Measurements from ENCODE around the gene COL6A3. TPM values are rescaled to one million over a fixed set of nuclear protein-coding genes. Genes with fewer than 3 reads are reported as not detected.

The COL6A3 gene
- total and polyA plus RNA-seq, 2 donors (not counting 1 experiment from before 2014, with no cell fraction given), result 316 to 1,525 TPM

DNA sequence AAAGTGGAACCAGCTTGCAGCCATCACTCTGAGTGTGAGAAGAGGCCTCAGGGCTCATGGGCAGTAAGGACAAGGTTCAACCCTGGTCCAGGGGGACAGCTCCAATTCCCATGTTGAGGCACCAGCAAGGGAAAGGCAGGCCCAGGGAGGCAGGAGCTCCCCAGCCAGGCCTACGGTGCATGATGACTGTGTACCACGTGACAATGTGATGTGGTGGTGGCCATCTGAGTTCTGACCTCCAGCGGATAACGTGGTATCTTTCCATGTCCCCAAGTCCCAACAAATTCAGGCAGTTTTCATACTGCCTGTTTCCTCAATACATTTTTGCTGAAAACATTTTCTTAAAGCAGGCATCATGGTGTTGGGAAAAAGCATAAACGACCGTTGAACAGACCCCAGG is 36.1 kb upstream of the COL6A3 start:
- no peak overlapping the region for H3K9ac ChIP-seq (ENCODE audit: insufficient read depth, low read length)
- no peaks in the 10 kb centered on the region for H3K27me3 ChIP-seq (ENCODE audit: control insufficient read depth, insufficient read depth, low read length)
- no peaks in the 10 kb centered on the region for H3K36me3 ChIP-seq (ENCODE audit: control insufficient read depth, insufficient read depth, low read length)
- H3K4me2 ChIP-seq (ENCODE audit: extremely low read depth, insufficient read depth, low read length), result no peak overlapping the region
- no peak overlapping the region for H2AFZ ChIP-seq (ENCODE audit: low read length)
- no peaks in the 10 kb centered on the region for H4K20me1 ChIP-seq (ENCODE audit: control insufficient read depth, extremely low read depth, insufficient read depth, low read length)
- no peak overlapping the region for H3K4me3 ChIP-seq (replicated peaks in 1 of 4; ENCODE audit: control extremely low read depth in 1 of 4, insufficient read depth in 1 of 4, low read depth in 3 of 4, low read length in 4 of 4)
- no peaks in the 10 kb centered on the region for H3K9me3 ChIP-seq (ENCODE audit: control insufficient read depth, insufficient read depth, low read depth, low read length)
- no peak for TF ChIP-seq EZH2 (IDR thresholded peaks at IDR 0.05; ENCODE audit: low read length, missing control alignments)
- TF ChIP-seq, protein P1, sequence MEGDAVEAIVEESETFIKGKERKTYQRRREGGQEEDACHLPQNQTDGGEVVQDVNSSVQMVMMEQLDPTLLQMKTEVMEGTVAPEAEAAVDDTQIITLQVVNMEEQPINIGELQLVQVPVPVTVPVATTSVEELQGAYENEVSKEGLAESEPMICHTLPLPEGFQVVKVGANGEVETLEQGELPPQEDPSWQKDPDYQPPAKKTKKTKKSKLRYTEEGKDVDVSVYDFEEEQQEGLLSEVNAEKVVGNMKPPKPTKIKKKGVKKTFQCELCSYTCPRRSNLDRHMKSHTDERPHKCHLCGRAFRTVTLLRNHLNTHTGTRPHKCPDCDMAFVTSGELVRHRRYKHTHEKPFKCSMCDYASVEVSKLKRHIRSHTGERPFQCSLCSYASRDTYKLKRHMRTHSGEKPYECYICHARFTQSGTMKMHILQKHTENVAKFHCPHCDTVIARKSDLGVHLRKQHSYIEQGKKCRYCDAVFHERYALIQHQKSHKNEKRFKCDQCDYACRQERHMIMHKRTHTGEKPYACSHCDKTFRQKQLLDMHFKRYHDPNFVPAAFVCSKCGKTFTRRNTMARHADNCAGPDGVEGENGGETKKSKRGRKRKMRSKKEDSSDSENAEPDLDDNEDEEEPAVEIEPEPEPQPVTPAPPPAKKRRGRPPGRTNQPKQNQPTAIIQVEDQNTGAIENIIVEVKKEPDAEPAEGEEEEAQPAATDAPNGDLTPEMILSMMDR (conservative IDR thresholded peaks at IDR 0.05 in 1 of 2, IDR thresholded peaks at IDR 0.05 in 1 of 2; ENCODE audit: low read depth in 1 of 2, low read length in 2 of 2), result no peak
- H3K27ac ChIP-seq (ENCODE audit: insufficient read depth, low read length), result no peak overlapping the region
- DNase-seq (ENCODE audit: low read depth in 2 of 2), result no peak
- no peaks in the 10 kb centered on the region for H3K79me2 ChIP-seq (ENCODE audit: control insufficient read depth, insufficient read depth, low read length)
- peaks cover 23% of the 10 kb centered on the region for H3K4me1 ChIP-seq (ENCODE audit: control insufficient read depth, extremely low read depth, insufficient read depth, low read length)

DNA sequence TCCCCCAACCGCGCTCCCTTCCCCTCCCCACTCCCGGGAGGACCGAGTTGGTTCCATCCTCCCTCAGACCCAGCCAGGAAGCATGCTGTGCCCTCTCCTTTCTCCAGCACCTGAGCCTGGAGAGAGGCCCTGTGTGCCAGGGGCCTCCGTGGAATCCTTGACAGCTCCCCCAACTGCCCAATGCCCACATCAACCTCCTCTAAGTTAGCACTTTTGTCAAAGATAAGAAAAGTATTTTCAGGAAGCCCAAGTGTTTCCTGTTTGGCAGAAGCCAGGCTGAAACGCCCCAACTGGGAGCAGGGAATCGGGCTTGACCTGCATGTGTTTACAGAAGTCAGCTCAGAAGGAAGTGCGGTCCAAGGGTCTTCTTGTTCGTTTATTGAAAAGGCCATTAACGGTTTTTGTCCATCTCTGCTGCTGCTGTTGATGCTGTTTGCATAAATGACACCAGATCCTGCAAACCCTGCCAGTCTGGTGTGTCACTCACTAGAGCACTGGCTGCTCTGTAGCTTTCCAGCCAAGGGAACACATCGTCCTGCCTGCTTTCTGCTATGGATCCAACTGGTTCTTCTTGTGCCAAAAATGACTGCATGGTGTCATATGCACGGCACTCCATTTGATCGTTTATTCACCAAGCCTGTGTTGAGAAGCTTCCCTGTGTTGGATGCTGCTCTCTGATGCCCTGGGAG is 35.4 kb upstream of the COL6A3 start:
- no peak overlapping the region for H3K4me2 ChIP-seq (ENCODE audit: extremely low read depth, insufficient read depth, low read length)

DNA sequence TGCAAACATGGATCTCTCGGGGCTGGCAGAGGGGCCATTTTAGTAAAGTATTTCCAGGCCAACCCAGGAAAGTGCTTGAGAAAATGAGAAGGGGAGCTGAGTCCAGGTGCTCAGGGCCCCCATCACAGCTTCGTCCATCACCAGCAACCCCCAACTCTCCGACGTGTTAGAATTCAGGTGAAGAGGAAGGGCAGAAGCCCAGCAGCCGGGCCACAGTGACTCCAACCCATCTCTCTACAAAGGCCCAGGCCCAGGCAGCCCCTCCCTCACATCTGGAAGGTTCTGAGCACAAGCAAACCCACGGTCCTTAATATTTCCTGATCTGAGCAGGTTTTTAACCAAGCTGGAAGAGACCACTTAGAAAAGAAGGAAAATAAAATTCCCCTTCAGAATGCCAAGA is 34.7 kb upstream of the COL6A3 start:
- H3K36me3 ChIP-seq (ENCODE audit: control insufficient read depth, insufficient read depth, low read length), result no peaks in the 10 kb centered on the region
- no peak for TF ChIP-seq EZH2 (IDR thresholded peaks at IDR 0.05; ENCODE audit: low read length, missing control alignments)
- TF ChIP-seq, protein P1 (conservative IDR thresholded peaks at IDR 0.05 in 1 of 2, IDR thresholded peaks at IDR 0.05 in 1 of 2; ENCODE audit: low read depth in 1 of 2, low read length in 2 of 2), result no peak
- no peaks in the 10 kb centered on the region for H3K27me3 ChIP-seq (ENCODE audit: control insufficient read depth, insufficient read depth, low read length)
- H3K4me3 ChIP-seq (replicated peaks in 1 of 4; ENCODE audit: control extremely low read depth in 1 of 4, insufficient read depth in 1 of 4, low read depth in 3 of 4, low read length in 4 of 4), result no peak overlapping the region
- no peak overlapping the region for H3K4me2 ChIP-seq (ENCODE audit: extremely low read depth, insufficient read depth, low read length)
- H3K9me3 ChIP-seq (ENCODE audit: control insufficient read depth, insufficient read depth, low read depth, low read length), result no peaks in the 10 kb centered on the region
- no peak overlapping the region for H3K9ac ChIP-seq (ENCODE audit: insufficient read depth, low read length)
- no peak overlapping the region for H2AFZ ChIP-seq (ENCODE audit: low read length)
- no peaks in the 10 kb centered on the region for H3K79me2 ChIP-seq (ENCODE audit: control insufficient read depth, insufficient read depth, low read length)
- no peaks in the 10 kb centered on the region for H4K20me1 ChIP-seq (ENCODE audit: control insufficient read depth, extremely low read depth, insufficient read depth, low read length)
- peaks cover 23% of the 10 kb centered on the region for H3K4me1 ChIP-seq (ENCODE audit: control insufficient read depth, extremely low read depth, insufficient read depth, low read length)
- DNase-seq (ENCODE audit: low read depth in 2 of 2), result no peak
- no peak overlapping the region for H3K27ac ChIP-seq (ENCODE audit: insufficient read depth, low read length)

More for the DNA sequence above, 35.4 kb upstream of the COL6A3 start:
- Histone ChIP-seq H3K27me3 (ENCODE audit: control insufficient read depth, insufficient read depth, low read length) (no peaks in the 10 kb centered on the region), H3K9ac (ENCODE audit: insufficient read depth, low read length) (no peak overlapping the region), H4K20me1 (ENCODE audit: control insufficient read depth, extremely low read depth, insufficient read depth, low read length) (no peaks in the 10 kb centered on the region), H3K9me3 (ENCODE audit: control insufficient read depth, insufficient read depth, low read depth, low read length) (no peaks in the 10 kb centered on the region), H3K36me3 (ENCODE audit: control insufficient read depth, insufficient read depth, low read length) (no peaks in the 10 kb centered on the region), H2AFZ (ENCODE audit: low read length) (peak overlapping the region; percentile 54), H3K27ac (ENCODE audit: insufficient read depth, low read length) (no peak overlapping the region), H3K79me2 (ENCODE audit: control insufficient read depth, insufficient read depth, low read length) (no peaks in the 10 kb centered on the region), H3K4me3 (replicated peaks in 1 of 4; ENCODE audit: control extremely low read depth in 1 of 4, insufficient read depth in 1 of 4, low read depth in 3 of 4, low read length in 4 of 4) (no peak overlapping the region), H3K4me1 (ENCODE audit: control insufficient read depth, extremely low read depth, insufficient read depth, low read length) (peaks cover 23% of the 10 kb centered on the region)
- peak; percentile 40 to 63 for DNase-seq (ENCODE audit: low read depth in 2 of 2)
- TF ChIP-seq EZH2 (IDR thresholded peaks at IDR 0.05; ENCODE audit: low read length, missing control alignments), result no peak
- TF ChIP-seq, protein P1 (conservative IDR thresholded peaks at IDR 0.05 in 1 of 2, IDR thresholded peaks at IDR 0.05 in 1 of 2; ENCODE audit: low read depth in 1 of 2, low read length in 2 of 2), result no peak
